HL-60 (cell line): ENCODE results near the gene VIPR2.

Experiments
- CTCF ChIP-seq: IDR thresholded peaks from one replicate; pipeline ENCODE4 v1.5.1; 2011; ENCODE audit warnings: low read length, control low read depth, inconsistent platforms; ENCODE audit not compliant: insufficient read depth
- GABPA ChIP-seq: IDR thresholded peaks from 2 replicates; pipeline ENCODE4 v1.6.1; 2012; ENCODE audit warnings: low read depth
- POLR2AphosphoS5 ChIP-seq: IDR thresholded peaks from 2 replicates; pipeline ENCODE4 v1.6.1; 2012; ENCODE audit warnings: low read depth
- REST ChIP-seq: IDR thresholded peaks from 2 replicates; pipeline ENCODE4 v1.6.1; 2012; ENCODE audit warnings: low read depth; ENCODE audit not compliant: insufficient replicate concordance
- SPI1 ChIP-seq: IDR thresholded peaks from 2 replicates; pipeline ENCODE4 v1.6.1; 2012; ENCODE audit warnings: low read depth, mild to moderate bottlenecking, borderline replicate concordance

- TF ChIP-seq CTCF = no peak
- no peak for TF ChIP-seq POLR2AphosphoS5
- no peak for TF ChIP-seq REST
- no peak for TF ChIP-seq GABPA
- TF ChIP-seq SPI1 = no peak
Measured at GRCh38 chr7:159139639-159140038, 5.0 kb downstream of the VIPR2 start.
